Keratinocyte (primary cell): ENCODE measurements around the gene AQP6. TPM values are rescaled to one million over a fixed set of nuclear protein-coding genes. Genes with fewer than 3 reads are reported as not detected.

ENCODE experiments used
- DNase-seq: peaks from one replicate; pipeline ENCODE4 v3.0.0-alpha.2; 2011; ENCODE audit warnings: low read depth, missing footprints, low spot score
- FAIRE-seq: peaks from 2 replicates; lab custom pipeline; 2011; peaks lifted over from hg19 to GRCh38; lab: Jason Lieb, UNC
- H2AFZ ChIP-seq: 2 replicates; pipeline ENCODE4 v1.6.0; 2012; ENCODE audit warnings: low read length, control low read depth, inconsistent platforms; ENCODE audit not compliant: control insufficient read depth
- H3K27ac ChIP-seq: 2 replicates; pipeline ENCODE4 v1.5.1; 2011; ENCODE audit warnings: low read length; ENCODE audit not compliant: control insufficient read depth, insufficient read depth
- H3K27me3 ChIP-seq: 3 replicates; pipeline ENCODE4 v1.6.0; 2011; ENCODE audit warnings: low read length; ENCODE audit not compliant: control insufficient read depth, insufficient read depth; ENCODE audit errors: extremely low read depth
- H3K36me3 ChIP-seq, 2 experiments: 2 replicates in 1 of 2; 3 replicates in 1 of 2; pipeline ENCODE4 v1.5.1; 2011; ENCODE audit warnings: low read length in 2 of 2, mild to moderate bottlenecking in 1 of 2; ENCODE audit not compliant: control insufficient read depth in 2 of 2, insufficient read depth in 2 of 2; ENCODE audit errors: extremely low read depth in 1 of 2
- H3K4me1 ChIP-seq: 3 replicates; pipeline ENCODE4 v1.5.1; 2011; ENCODE audit warnings: low read length; ENCODE audit not compliant: control insufficient read depth, insufficient read depth; ENCODE audit errors: extremely low read depth
- H3K4me2 ChIP-seq: 3 replicates; pipeline ENCODE4 v1.6.0; 2011; ENCODE audit warnings: low read depth, low read length; ENCODE audit not compliant: control insufficient read depth, insufficient read depth; ENCODE audit errors: extremely low read depth
- H3K4me3 ChIP-seq, 3 experiments: fragments of 200-600 bp in 1 of 3; sonication (generic) in 1 of 3; 2 replicates in 2 of 3; 3 replicates in 1 of 3; pipeline ENCODE4 v1.5.1; 2011 to 2016; ENCODE audit warnings: low read length in 3 of 3, mild to moderate bottlenecking in 3 of 3, control low read depth in 2 of 3, inconsistent platforms in 1 of 3, low read depth in 1 of 3, mixed read lengths in 1 of 3, mixed run types in 1 of 3, moderate library complexity in 1 of 3; ENCODE audit not compliant: control insufficient read depth in 2 of 3, insufficient read depth in 2 of 3; ENCODE audit errors: extremely low read depth in 1 of 3
- H3K79me2 ChIP-seq: 2 replicates; pipeline ENCODE4 v1.6.0; 2012; ENCODE audit warnings: low read length; ENCODE audit not compliant: control insufficient read depth, insufficient read depth
- H3K9ac ChIP-seq: 3 replicates; pipeline ENCODE4 v1.6.0; 2011; ENCODE audit warnings: low read length; ENCODE audit not compliant: control insufficient read depth, insufficient read depth; ENCODE audit errors: extremely low read depth
- H3K9me1 ChIP-seq: 3 replicates; pipeline ENCODE4 v1.6.0; 2011; ENCODE audit warnings: low read length; ENCODE audit not compliant: control insufficient read depth, insufficient read depth; ENCODE audit errors: extremely low read depth
- H3K9me3 ChIP-seq: 2 replicates; pipeline ENCODE4 v1.5.1; 2012; ENCODE audit warnings: low read depth, low read length; ENCODE audit not compliant: control insufficient read depth
- H4K20me1 ChIP-seq: 3 replicates; pipeline ENCODE4 v1.6.0; 2011; ENCODE audit warnings: low read length; ENCODE audit not compliant: control insufficient read depth, insufficient read depth; ENCODE audit errors: extremely low read depth
- EZH2 ChIP-seq: IDR thresholded peaks from one replicate; pipeline ENCODE4 v1.6.1; 2012; ENCODE audit warnings: inconsistent platforms, mild to moderate bottlenecking, low read length, moderate library complexity
- dilution Hi-C: fragments of 300-500 bp; cut with MboI; formaldehyde crosslinking; loops from one replicate; pipeline ENCODE4 v1.7.0; 2020; ENCODE audit warnings: low sequenced_read_pairs; ENCODE audit not compliant: extremely low pct_ligation_motif_present
- polyA plus RNA-seq, 5 experiments: library from polyadenylated mRNA; depleted of rRNA in 3 of 5; stranded (reverse) in 3 of 5; stranded (forward) in 1 of 5; unstranded in 1 of 5; fragments of >200 nt; gene quantifications; 1 replicate in 1 of 5; 2 replicates in 3 of 5; 3 replicates in 1 of 5; pipeline versions ENCODE4 v1.2.1 to v1.2.3, GENCODE V29; 2011 to 2012; ENCODE audit warnings: missing spikeins in 2 of 5, low read depth in 1 of 5, low replicate concordance in 1 of 5
- TF ChIP-seq, protein P1 (sequence below), 3 experiments: IDR thresholded peaks in 1 of 3; conservative IDR thresholded peaks in 1 of 3; optimal IDR thresholded peaks in 1 of 3; 2 replicates in 2 of 3; 3 replicates in 1 of 3; pipeline versions ENCODE3 to v1.5.1; 2011; ENCODE audit warnings: low read length in 3 of 3, mild to moderate bottlenecking in 3 of 3, moderate library complexity in 2 of 3, control low read depth in 1 of 3, inconsistent platforms in 1 of 3; ENCODE audit not compliant: insufficient read depth in 2 of 3; ENCODE audit errors: extremely low read depth in 1 of 3

Gene AQP6
- polyA plus RNA-seq, 1 donor (not counting 4 experiments of a cell fraction or from before 2014, with no cell fraction given): 0.45 TPM

DNA sequence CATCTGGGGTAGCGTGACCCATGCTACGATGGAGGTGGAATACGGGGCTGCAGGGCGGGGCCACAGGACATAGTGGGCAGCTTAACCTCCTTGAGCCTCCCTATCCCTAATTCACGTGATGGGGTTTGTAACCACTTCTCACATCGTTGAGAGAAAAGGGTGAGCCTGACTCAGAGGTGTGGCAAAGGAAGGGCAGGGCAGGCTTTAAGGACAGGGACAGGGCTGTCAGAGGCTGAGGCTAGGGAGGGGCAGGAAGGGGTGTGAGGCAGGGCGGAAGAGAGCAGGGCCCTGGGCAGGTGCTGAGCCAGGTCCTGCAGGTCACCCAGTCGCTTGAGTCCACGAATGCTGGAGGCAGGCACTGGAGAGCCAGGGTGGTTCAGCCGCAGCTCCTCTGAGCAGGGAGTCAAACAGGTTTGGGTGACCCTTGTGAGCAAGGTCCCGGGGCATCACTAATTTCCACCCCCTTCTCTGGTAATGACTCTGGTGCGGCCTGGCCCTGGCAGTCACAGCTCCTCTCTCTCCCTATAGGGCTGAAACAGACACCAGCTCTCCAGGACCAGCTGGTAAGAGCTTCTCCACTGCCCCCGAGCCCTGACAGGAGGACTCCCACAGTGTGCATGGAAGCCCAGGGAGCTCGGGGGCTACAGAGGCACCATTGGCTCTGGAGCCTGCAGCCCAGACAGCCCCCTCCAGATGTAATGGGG is 29.7 kb upstream of the AQP6 start:
- dilution Hi-C loops: no loop called here
- TF ChIP-seq, protein P1, sequence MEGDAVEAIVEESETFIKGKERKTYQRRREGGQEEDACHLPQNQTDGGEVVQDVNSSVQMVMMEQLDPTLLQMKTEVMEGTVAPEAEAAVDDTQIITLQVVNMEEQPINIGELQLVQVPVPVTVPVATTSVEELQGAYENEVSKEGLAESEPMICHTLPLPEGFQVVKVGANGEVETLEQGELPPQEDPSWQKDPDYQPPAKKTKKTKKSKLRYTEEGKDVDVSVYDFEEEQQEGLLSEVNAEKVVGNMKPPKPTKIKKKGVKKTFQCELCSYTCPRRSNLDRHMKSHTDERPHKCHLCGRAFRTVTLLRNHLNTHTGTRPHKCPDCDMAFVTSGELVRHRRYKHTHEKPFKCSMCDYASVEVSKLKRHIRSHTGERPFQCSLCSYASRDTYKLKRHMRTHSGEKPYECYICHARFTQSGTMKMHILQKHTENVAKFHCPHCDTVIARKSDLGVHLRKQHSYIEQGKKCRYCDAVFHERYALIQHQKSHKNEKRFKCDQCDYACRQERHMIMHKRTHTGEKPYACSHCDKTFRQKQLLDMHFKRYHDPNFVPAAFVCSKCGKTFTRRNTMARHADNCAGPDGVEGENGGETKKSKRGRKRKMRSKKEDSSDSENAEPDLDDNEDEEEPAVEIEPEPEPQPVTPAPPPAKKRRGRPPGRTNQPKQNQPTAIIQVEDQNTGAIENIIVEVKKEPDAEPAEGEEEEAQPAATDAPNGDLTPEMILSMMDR (optimal IDR thresholded peaks at IDR 0.05 in 1 of 3, IDR thresholded peaks at IDR 0.05 in 1 of 3, conservative IDR thresholded peaks at IDR 0.05 in 1 of 3; ENCODE audit: extremely low read depth in 1 of 3, insufficient read depth in 2 of 3, low read length in 3 of 3): no peak
- no peak for TF ChIP-seq EZH2
- Histone ChIP-seq H3K79me2 (no peaks in the 10 kb centered on the region), H2AFZ (peak overlapping the region; percentile 57), H4K20me1 (no peaks in the 10 kb centered on the region), H3K4me3 (no peak overlapping the region), H3K36me3 (no peaks in the 10 kb centered on the region), H3K4me1 (peaks cover 20% of the 10 kb centered on the region), H3K4me2 (peak overlapping the region; percentile 36), H3K9me3 (no peaks in the 10 kb centered on the region), H3K9me1 (no peaks in the 10 kb centered on the region), H3K27me3 (no peaks in the 10 kb centered on the region), H3K9ac (no peak overlapping the region), H3K27ac (no peak overlapping the region)
- FAIRE-seq (peak; percentile 80), DNase-seq (no peak)

DNA sequence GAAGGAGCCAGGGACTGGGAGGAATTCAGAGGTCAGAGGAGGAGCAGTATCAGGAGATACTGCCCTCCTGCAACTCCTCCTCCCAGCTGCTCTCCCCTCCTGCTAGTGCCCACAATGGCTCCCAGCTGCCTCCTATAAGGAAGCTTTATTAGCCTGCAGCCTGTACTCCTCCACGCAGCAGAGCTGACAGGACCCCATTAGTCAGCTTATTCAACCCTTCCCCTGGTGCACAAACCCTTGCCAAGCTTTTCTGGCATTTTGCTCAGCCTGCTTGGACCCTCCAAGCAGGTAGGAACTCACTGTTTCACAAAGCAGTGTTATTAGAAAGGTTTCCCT is 29.2 kb upstream of the AQP6 start:
- dilution Hi-C loops: no loop called here
- no peaks in the 10 kb centered on the region for H4K20me1 ChIP-seq
- no peaks in the 10 kb centered on the region for H3K79me2 ChIP-seq
- H3K9me3 ChIP-seq: no peaks in the 10 kb centered on the region
- H3K36me3 ChIP-seq: no peaks in the 10 kb centered on the region
- H3K27ac ChIP-seq: no peak overlapping the region
- no peak overlapping the region for H3K4me2 ChIP-seq
- H3K4me3 ChIP-seq: no peak overlapping the region
- no peaks in the 10 kb centered on the region for H3K27me3 ChIP-seq
- no peak overlapping the region for H3K9ac ChIP-seq
- H3K9me1 ChIP-seq: no peaks in the 10 kb centered on the region
- no peak overlapping the region for H2AFZ ChIP-seq
- peaks cover 15% of the 10 kb centered on the region for H3K4me1 ChIP-seq
- DNase-seq (no peak), FAIRE-seq (no peak)
- TF ChIP-seq, protein P1 (optimal IDR thresholded peaks at IDR 0.05 in 1 of 3, IDR thresholded peaks at IDR 0.05 in 1 of 3, conservative IDR thresholded peaks at IDR 0.05 in 1 of 3; ENCODE audit: extremely low read depth in 1 of 3, insufficient read depth in 2 of 3, low read length in 3 of 3): no peak
- no peak for TF ChIP-seq EZH2
